H1 (cell line): ENCODE measurements around the gene TRMT13.

Experiments
- ASH2L ChIP-seq: fragments of 200-600, 300-600 bp; sonication (generic); IDR thresholded peaks from one replicate; pipeline ENCODE4 v1.7.1; 2017; ENCODE audit warnings: low read length
- ATF3 ChIP-seq: IDR thresholded peaks from 2 replicates; pipeline ENCODE4 v1.6.1; 2011; ENCODE audit warnings: low read depth, mild to moderate bottlenecking, low read length; ENCODE audit not compliant: insufficient read depth
- CHD2 ChIP-seq: IDR thresholded peaks from 2 replicates; pipeline ENCODE4 v1.6.1; 2012; ENCODE audit warnings: low read length, improper control_type of control experiment
- CHD7 ChIP-seq: fragments of 300-600 bp; sonication (generic); IDR thresholded peaks from 2 replicates; pipeline ENCODE4 v1.7.1; 2012; ENCODE audit warnings: low read length, moderate library complexity, mild to moderate bottlenecking, inconsistent platforms; ENCODE audit not compliant: insufficient replicate concordance
- CREB1 ChIP-seq: IDR thresholded peaks from 2 replicates; pipeline ENCODE4 v1.6.1; 2012; ENCODE audit warnings: inconsistent platforms
- EP300 ChIP-seq, 2 experiments: IDR thresholded peaks; 1 replicate in 1 of 2; 2 replicates in 1 of 2; pipeline ENCODE4 v1.6.1; 2011 to 2012; ENCODE audit warnings: low read depth in 2 of 2, low read length in 2 of 2, mild to moderate bottlenecking in 2 of 2, borderline replicate concordance in 1 of 2, inconsistent platforms in 1 of 2, moderate library complexity in 1 of 2
- KDM1A ChIP-seq: fragments of 200-600, 300-600 bp; sonication (generic); IDR thresholded peaks from 2 replicates; pipeline ENCODE4 v1.7.1; 2016; ENCODE audit warnings: mild to moderate bottlenecking, low read length, borderline replicate concordance
- SIN3A ChIP-seq, 2 experiments: IDR thresholded peaks in 1 of 2; conservative IDR thresholded peaks in 1 of 2; 2 replicates each; pipeline ENCODE4 v1.6.1; 2011 to 2012; ENCODE audit warnings: low read length in 2 of 2, improper control_type of control experiment in 1 of 2, low read depth in 1 of 2, mild to moderate bottlenecking in 1 of 2
- SUZ12 ChIP-seq: fragments of 200-600 bp; sonication (generic); IDR thresholded peaks from 2 replicates; pipeline ENCODE4 v1.6.1; 2012; ENCODE audit warnings: mild to moderate bottlenecking, inconsistent platforms, low read length, moderate library complexity, mixed read lengths
- YY1 ChIP-seq: IDR thresholded peaks from 2 replicates; pipeline ENCODE4 v1.6.1; 2011; ENCODE audit warnings: low read depth, mild to moderate bottlenecking, low read length
- TF ChIP-seq, protein P1 (sequence below), 3 experiments: IDR thresholded peaks; 1 replicate in 2 of 3; 2 replicates in 1 of 3; pipeline versions ENCODE4 v1.5.1 to v1.6.1; 2011; ENCODE audit warnings: low read length in 3 of 3, mild to moderate bottlenecking in 3 of 3, inconsistent platforms in 2 of 3, low read depth in 1 of 3, moderate library complexity in 1 of 3; ENCODE audit not compliant: insufficient read depth in 1 of 3; ENCODE audit errors: control extremely low read depth in 1 of 3

DNA sequence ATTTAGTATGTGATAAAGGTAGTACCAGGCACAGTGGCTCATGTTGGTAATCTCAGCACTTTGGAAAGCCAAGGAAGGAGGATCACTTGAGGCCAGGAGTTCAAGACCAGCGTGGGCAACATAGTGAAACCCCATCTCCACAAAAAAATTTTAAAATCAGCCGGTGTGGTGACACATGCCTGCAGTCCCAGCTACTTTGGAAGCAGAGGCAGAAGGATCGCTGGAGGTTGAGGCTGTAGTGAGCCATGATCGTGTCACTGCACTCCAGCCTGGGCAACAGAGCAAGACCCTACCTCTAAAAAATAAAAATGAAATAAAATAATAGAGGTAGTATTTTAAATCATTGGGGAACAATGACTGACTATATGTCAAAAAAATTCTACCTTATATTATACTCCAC lies 17.4 kb upstream of the TRMT13 start:
- TF ChIP-seq CHD7 (no peak), CHD2 (no peak), KDM1A (no peak), ASH2L (no peak), ATF3 (no peak), SUZ12 (no peak), CREB1 (no peak), EP300 (IDR thresholded peaks at IDR 0.05; ENCODE audit: borderline replicate concordance in 1 of 2, low read depth in 2 of 2, low read length in 2 of 2) (no peak), YY1 (no peak), SIN3A (conservative IDR thresholded peaks at IDR 0.05 in 1 of 2, IDR thresholded peaks at IDR 0.05 in 1 of 2; ENCODE audit: low read depth in 1 of 2, low read length in 2 of 2) (no peak)
- TF ChIP-seq, protein P1, sequence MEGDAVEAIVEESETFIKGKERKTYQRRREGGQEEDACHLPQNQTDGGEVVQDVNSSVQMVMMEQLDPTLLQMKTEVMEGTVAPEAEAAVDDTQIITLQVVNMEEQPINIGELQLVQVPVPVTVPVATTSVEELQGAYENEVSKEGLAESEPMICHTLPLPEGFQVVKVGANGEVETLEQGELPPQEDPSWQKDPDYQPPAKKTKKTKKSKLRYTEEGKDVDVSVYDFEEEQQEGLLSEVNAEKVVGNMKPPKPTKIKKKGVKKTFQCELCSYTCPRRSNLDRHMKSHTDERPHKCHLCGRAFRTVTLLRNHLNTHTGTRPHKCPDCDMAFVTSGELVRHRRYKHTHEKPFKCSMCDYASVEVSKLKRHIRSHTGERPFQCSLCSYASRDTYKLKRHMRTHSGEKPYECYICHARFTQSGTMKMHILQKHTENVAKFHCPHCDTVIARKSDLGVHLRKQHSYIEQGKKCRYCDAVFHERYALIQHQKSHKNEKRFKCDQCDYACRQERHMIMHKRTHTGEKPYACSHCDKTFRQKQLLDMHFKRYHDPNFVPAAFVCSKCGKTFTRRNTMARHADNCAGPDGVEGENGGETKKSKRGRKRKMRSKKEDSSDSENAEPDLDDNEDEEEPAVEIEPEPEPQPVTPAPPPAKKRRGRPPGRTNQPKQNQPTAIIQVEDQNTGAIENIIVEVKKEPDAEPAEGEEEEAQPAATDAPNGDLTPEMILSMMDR (IDR thresholded peaks at IDR 0.05; ENCODE audit: control extremely low read depth in 1 of 3, insufficient read depth in 1 of 3, low read depth in 1 of 3, low read length in 3 of 3) = no peak
